Umbilical cord (tissue), 2 donors: ENCODE data around the gene SBK2. TPM values are rescaled to one million over a fixed set of nuclear protein-coding genes. Genes with fewer than 3 reads are reported as not detected.

Experiments used
- DNase-seq: peaks from one replicate; pipeline ENCODE4 v3.0.0-alpha.2; 2015; ENCODE audit warnings: low spot score
- total RNA-seq: library from RNA; depleted of rRNA; stranded (reverse); fragments of >200 nt; gene quantifications from one replicate; pipeline ENCODE4 v1.2.3, GENCODE V29; 2014; ENCODE audit warnings: low replicate concordance; ENCODE audit not compliant: insufficient read depth

SBK2 gene
- total RNA-seq, 1 donor from 2014 or later = not detected

DNA sequence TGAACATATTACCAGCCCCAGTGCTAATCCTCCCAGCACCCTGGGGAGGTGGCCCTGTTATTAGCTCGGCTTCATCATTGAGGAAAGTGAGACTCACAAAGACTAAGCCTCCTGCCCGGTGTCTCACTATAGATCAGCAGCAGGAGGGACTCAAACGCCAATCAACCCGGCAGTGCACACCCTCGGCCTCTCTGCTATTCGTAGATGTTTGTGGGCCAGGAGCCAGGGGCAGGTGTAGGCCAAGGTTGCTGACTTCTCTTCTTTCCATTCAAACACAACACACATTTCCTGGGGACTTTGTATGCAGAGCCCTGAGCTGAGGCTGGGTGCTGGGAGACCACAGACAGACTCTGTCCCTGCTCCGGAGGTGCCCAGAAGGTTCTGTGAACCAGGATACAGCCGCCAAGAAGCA, 17.8 kb upstream of the SBK2 start:
- DNase-seq = no peak

DNA sequence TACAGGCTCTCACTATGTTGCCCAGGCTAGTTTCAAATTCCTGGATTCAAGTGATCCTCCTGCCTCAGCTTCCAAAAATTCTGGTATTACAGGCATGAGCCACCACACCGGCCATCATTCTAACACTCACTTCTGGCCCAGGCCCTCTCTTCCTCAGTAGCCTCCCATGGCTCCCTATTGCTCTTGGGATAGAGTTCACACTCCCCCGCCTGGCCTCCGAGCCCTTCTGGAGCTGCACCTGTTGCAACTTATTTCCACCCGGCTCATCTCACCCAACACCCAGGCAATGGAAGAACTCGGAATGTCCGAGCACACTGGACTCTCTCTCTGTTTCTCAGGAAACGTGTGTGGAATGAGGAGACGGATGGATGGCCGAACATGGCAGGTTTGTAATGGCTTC, 17.4 kb upstream of the SBK2 start:
- no peak for DNase-seq

DNA sequence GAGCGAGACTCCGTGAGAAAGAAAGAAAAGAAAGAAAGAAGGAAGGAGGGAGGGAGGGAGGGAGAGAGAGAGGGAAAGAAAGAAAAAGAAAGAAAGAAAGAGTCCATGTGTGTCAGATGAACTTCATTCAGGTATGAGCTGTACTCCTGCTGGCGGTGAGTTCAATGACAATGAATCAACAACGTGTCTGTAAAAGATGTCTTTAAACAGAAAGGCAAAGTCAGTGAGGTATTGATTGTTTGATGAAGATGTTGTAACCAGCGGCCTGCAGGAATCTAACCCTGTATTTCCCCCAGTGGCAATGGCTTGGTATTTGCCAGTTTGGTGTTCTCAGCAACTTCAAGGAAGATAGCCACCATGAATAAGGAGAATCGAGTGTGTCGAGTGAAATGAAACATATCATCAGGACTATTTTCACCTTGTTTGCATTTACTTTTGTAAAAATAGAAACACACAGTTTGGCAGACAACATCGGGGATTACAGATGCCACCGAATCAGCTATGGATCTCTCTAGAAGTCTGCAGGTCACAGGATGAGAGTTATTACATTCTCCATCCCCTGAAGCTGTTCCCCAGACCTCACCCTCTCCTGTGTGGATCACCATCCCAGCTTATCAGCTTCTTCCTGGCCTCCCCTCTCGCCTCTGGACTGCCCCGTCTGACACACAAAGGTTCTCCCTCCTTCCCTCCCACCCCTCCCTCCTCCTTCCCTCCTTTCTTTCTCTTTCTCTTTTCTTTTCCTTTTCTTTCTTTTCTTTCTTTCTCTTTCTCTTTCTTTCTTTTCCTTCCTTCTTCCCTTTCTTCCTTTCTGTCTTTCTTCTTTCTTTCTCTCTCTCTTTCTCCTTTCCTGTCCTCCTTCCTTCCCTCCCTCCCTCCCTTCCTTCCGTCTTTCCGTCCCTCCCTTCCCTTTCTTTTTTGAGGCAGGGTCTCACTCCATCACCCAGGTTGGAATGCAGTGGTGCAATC, 16.6 kb upstream of the SBK2 start:
- no peak for DNase-seq

DNA sequence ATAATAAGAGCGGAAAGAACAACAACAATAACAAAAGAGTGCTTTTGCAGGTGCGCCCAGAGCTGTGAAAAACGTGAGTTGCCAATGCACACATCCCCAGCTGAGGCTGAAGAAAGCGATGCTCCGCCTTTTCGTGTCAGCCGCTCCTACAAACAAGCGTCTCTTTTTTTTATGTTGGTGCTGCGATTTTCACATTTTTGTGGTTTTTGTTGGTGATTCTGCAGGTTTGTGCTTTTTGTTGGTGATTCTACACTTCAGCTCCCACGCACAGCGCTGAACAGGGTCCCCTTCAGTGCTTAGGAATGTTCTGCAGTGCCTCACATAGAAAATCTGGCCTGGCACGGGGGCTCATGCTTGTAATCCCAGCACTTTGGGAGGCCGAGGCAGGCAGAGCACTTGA, 15.7 kb upstream of the SBK2 start:
- peak; percentile 39 for DNase-seq

DNA sequence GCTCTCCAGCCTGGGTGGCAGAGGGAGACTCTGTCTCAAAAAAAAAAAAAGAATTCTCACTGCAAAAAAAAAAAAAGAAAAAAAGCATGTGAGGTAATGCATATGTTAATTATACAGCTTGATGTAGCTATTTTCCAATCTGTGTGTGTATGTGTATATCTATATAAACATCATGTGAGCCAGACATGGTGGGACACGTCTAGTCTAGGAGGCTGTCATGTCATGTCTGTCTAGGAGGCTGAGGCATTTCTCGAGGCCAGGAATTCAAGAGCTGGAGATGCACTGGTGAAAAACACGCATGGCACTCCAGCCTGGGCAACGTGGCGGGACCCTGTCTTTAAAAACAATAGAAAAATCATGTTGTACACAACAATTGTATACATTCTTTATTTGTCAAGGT, 15.3 kb upstream of the SBK2 start:
- no peak for DNase-seq

DNA sequence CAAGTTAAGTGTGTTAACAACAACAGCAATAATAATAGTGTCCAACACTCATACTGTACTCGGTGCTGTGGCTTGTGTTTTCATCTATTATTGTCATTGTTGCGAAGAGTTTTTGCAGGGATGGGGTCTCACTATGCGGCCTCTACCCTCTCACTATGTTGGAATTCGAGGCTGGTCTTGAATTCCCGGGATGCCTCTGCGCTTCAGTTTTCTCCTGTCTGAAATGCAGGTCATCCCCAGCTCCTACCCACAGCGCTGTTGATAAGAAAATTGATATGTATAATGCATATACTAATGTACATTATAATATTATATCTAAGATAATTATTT, 13.4 kb upstream of the SBK2 start:
- no peak for DNase-seq

DNA sequence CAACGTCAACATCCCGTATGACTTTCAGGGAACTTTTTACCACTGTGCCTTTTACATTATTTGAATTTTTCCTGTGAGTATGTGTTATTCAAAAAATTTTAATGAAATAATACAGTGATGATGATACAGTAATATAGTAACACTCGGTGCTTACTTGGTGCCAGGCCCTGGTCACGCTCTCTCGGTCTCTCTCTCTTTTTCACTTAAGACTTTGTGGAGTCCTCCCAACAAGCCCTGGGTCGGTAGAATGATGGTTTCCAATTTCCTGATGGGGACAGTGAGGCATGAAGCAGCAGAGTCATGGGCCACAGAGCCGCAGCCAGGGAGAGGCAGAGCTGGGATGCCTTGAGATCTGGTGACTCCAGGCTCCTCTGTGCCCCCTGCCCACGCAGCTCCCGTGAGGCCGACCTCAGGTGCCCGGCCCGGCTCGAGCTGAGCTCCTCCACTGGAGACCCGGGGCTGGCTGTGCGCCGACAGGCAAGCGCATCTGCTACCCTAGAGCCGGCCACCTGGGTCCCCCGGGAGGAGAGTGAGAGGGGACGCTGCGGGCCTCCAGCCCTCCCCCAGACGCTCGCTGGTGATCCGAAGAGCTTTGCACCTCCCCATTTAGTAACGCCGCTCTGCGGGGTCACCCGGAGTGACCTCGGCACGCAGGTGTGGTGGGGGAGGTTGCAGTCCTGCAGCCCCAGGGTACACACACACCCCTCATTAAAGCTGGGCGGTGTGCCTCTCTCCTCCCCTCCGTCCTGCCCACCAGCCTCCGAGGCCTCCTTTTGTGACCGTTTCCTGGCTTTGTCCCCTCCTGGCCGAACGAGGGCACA, 12.8 kb upstream of the SBK2 start:
- DNase-seq = peak; percentile 18

DNA sequence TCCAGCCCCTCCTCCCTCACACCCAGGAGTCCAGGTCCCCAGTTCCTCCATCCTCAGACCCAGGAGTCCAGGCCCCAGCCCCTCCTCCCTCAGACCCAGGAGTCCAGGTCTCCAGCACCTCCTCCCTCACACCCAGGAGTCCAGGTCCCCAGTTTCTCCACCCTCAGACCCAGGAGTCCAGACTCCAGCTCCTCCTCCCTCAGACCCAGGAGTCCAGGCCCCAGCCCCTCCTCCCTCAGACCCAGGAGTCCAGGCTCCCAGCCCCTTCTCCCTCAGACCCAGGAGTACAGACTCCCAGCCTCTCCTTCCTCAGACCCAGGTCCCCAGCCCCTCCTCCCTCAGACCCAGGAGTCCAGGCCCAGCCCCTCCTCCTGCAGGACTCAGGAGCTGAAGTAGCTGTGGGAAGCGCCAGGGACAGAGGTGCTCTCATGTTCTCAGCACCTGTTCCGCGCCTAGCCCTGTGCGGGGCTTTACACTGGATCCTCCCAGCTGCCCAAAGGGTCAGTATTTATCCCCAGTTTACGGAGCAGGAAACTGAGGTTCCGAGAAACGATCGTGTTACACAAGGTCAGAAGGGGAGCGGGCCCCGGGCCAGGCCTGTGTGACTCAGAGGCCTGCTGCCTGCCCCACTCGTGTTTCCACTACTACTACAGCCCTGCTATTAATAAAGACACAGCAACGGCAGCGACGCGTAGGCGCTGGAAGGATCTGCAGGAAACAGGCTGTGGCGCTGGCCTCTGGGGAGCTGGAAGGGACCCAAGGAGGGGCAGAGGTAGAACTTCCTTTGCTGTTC, 10.1 kb upstream of the SBK2 start:
- DNase-seq = peak; percentile 53

DNA sequence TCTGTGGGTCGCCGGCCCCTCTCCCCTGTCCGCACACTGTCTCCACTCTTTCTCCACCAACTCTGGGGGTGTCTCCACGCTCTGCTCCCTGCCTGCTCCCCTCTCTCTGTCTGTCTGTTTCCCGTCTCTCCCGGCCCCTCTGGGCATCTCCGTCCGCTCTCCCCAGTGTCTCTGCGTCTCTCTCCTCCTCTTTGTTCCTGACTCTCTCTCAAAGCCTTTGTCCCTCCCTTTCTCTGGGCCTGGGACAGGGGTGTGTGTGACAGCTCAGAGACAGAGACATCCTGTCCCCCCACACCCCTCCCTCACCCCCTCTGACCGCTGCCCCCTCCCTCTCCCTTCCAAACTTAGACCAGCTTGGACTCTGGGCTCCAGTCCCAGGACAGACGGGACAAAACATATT, 9.1 kb upstream of the SBK2 start:
- no peak for DNase-seq

DNA sequence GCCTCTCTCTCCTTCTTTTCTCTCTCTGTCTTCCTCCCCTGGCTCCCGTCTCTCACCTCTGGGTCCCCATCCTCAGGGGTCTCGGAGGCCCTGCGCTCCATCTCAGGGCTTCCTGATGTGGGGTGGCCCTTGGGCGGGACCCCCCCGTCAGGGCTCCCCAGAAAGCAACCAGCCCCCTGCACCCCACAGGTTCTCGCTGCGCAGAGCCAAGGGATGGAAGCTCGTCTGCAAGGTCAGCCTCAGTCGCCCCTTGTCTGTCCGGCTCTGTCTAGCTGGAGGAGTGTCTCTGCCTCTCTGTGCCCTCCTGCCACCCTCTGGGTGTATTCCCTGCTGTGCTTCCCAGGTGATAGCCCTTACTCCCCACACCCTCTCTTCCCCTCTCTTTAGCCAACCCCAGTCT, 8.5 kb upstream of the SBK2 start, which contains the start of gene SBK3:
Gene SBK3 (minus strand): TSS at position 101 of the 400 bp plus-strand sequence. CDS start 0 bp downstream, at position 101.
- no peak for DNase-seq

DNA sequence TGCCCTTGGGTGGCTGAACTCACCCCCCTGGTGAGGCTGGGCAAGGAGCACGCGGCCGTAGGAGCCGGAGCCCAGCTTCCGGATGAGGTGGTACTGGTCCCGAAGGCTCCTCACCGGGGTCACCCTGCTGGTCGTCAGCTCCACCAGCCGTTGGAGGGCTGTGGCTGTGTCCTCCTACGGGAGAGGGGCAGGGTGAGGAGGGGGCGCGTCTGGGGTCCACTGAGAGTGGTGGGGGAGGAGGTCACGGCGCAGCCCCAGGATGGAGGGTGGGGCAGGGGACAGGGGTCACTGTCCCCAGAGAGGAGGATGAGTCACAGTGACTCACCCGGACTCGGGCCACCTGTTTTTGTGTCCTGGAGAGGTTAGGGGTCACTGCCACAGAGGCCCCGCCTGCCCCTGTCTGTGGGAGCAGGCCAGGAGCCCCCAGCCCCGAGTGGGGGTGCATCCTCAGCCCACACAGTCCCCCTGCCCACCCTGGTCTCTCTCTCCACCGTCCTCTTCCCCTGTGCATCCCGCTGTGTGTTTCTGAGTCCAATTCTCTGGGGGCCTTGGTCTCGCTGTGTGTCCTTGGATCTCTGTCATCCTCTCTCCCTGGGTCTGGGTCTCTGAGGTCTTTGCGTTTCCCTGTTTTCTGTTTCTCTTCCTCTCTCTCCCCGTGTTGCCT, 8.0 kb upstream of the SBK2 start:
- no peak for DNase-seq

DNA sequence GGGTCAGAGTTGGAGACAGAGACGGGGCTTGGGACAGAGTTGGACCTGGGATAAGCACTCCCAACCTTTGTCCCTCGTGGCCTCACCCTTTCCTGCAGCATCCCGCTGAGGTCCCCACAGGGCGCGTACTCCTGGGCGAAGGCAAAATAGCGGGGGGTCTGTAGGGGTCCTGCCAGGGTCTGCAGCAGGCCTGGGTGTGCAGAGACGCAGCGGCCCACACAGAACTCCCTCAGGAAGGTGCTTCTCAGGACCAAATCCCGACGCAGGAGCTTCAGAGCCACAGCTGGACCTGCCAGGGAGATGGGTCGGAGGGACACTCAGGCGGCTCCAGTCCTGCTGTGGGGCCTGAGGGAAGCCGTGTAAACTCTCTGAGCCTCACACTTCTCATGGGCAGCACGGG, 7.1 kb upstream of the SBK2 start:
- no peak for DNase-seq

DNA sequence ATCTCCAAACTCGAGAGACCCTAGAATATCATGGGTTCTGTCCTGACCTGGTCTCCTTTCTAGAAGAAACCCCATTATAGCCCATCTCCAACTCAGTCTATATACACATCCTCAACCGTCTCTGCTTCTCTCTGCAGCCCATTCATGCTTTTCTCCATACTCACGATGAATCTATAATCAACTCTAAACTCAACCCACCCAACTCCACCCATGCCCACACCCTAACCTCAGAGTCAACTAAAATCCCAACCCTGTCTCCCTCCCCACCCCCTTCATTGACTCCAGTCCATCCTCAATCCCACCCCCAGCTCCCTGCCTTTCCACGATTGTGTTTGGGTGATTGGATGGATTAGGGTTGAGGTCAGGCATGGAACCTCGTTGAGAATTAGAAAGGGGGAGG, 6.6 kb upstream of the SBK2 start:
- no peak for DNase-seq

DNA sequence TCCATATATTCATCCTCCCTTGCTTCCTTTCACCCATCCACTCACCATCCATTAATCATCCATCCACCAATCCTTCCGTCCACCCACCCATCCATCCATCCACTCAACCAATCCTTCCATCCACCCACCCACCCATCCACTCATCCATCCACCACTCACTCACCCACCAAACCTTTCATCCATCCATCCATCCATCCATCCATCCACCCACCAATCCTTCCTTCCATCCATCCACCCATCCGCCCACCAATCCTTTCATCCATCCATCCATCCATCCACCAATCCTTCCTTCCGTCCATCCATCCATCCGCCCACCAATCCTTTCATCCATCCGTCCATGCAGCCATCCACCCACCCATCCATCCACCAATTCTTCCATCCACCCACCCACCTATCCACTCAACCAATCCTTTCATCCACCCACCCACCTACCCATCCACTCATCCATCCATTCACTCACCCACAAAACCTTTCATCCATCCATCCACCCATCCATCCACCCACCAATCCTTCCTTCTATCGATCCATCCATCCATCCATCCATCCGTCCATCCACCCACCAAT, 5.4 kb upstream of the SBK2 start:
- no peak for DNase-seq

DNA sequence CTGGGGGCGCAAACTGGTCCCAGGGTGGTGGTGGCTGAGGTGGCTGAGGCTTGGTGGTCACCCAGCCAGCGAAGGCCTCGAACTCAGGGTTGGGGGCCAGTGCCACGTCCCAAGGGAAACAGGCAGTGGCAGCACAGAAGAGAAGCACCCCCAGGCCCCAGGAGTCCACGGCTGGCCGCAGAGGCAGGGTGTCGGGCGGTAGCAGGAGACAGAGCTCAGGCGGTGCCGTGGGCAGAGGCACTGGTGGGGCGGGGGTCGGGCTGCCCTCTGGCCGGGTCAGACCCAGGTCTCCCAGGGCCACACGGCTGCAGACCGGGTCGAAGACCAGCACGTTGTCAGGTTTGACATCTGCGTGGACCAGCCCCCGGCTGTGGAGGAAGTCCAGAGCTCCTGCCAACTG, 4.2 kb upstream of the SBK2 start:
- DNase-seq = no peak

DNA sequence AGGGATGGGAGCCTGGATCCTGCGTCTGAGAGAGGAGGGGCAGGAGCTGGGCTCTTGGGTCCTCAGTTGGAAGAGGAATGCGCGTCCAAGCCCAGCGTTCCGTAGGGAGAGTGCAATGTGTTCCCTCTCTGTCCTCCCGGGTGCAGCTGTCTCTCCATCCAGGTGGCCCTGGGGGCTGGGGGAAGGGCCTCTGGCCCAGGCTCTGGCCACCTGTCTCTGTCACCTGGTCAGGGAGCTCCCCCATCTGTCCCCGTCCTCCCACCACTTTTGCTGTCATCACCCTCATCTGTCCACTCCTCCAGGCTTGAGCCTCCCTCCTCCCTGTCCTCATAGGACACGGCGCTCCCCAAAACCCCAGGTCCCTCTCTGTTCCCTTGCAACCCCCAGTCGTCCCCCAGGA, 3.7 kb upstream of the SBK2 start:
- no peak for DNase-seq

DNA sequence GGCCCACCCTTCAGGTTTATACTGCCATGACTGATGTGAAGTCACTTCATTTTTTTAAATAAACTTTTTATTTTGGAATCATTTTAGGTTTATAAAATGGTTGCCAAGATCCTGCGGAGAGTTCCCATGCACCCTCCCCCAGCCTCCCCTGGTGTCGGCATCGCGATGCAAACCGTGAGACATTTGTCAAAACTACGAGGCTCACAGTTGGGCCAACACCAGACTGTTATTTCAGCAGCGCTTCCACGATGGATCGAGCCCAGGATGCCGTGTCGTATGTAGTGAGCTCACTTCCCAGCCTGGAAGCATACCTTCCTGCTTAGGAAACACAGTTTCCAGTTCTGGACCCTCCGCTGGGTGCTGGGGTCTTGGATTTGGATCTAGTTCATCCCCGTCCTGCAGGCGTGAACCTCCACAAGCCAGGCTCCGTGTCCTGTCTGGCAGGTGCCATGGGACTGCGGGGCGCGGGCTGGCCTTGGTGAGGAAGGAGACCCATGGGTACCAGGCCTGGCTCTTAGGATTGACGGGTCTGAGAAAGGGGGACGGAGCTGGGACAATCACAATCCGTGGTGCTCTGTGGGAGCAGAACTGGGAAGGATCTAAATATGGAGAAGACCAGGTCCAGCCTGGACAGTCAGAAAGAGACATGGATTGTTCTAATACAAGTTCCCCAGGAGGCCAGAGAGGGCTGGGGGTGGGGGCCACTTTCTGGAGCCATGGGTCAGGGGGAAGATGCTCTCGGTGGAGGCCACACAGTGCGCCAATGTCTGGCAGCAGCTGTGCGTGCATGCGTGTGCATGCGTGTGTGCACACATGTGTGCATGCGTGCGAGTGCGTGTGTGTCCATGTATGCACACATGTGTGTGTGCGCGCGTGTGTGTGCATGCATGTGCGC, 2.4 kb upstream of the SBK2 start:
- no peak for DNase-seq

DNA sequence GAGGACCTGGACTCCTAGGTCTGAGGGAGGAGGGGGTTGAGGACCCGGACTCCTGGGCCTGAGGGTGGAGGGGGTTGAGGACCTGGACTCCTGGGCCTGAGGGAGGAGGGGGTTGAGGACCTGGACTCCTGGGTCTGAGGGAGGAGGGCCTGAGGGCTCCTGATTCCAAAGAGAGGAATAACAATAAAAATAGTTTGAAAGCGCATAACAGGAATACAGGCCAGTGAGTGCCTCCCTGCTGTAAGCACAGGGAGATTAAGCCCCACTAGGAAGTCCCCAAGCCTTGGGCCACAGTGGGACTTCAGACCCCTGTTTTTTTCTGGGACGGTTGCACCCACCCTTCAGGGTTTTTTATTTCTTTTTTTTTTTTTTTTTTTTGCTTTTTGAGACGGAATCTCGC, 1.2 kb upstream of the SBK2 start:
- no peak for DNase-seq

DNA sequence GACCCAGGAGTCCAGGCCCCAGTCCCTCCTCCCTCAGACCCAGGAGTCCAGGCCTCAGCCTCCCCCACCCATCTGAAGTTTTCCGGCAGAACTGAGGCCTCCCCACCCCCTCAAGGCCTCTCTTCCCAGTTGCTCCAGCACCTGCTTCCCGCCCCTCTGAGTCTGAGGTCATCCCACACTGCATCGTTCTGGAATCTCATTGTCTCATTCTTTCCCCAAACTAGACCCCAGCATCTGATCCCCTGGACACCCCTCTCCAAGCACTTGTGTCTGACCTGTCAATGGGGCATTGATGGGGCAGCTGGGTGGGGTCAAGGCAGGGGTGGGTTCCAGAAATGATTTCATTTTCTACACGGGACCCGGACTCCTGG, 793 bp upstream of the SBK2 start:
- no peak for DNase-seq

DNA sequence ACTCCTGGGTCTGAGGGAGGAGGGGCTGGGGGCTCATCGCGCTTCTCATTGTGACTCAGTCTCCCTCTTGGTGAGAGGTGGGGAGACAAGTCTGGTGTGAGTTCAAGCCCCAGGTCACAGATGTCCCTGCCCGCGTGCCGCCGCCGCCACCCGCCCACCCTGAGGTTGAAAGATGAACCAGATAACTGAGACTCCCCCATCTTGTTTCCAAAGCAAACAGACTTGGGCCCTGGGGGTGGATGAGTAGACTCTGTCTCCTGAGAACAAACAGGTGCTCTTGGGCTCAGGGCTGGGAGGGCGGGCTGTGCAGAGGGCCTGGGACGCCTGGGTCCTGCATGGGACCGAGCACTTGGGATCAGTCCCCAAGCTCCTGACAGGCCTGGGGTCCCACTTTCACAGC, 567 bp downstream of the SBK2 start:
- DNase-seq = no peak
